ENCODE measurements around the gene SLCO2A1.

DNA sequence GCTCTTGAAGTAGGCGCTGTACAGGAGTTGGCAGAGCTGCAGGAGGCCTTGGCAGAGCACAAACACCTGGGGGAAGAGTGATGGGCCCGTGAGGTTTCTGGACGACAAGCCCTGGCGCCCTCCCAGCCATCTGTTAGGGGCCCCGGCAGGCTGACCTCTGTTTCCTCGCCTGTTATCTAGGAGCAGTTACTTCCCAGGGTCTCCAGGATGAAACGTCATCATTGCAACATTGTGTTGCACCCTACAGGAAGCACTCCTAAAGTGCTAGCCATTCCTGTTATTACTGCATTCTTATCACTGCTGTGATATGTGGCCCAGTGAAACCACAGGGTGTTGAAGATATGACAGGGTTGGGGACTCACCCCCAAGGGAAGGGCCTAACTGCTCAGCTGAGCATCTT is 50.2 kb downstream of the SLCO2A1 start:
- TF ChIP-seq YY1 (IDR thresholded peaks at IDR 0.05; ENCODE audit: insufficient read depth, insufficient read length) (no peak), ZNF274 (IDR thresholded peaks at IDR 0.05; ENCODE audit: low read depth, low read length) (no peak)

Data from NT2/D1 (cell line).